Liver (tissue), 9 donors: ENCODE measurements around the gene ITPRIPL2. TPM values are rescaled to one million over a fixed set of nuclear protein-coding genes. Genes with fewer than 3 reads are reported as not detected.

Source experiments
- DNase-seq: peaks from one replicate; pipeline ENCODE4 v3.0.0-alpha.2; 2017; ENCODE audit warnings: low spot score
- H3K27ac ChIP-seq, 2 donors: one replicate each; pipeline ENCODE4 v1.7.0; 2013; ENCODE audit warnings: inconsistent platforms in 2 of 2, low read length in 2 of 2, control low read depth in 1 of 2, low read depth in 1 of 2, mild to moderate bottlenecking in 1 of 2
- H3K27me3 ChIP-seq, 4 donors: one replicate each; pipeline versions ENCODE4 v1.6.1 to v1.7.0; 2013; ENCODE audit warnings: low read length in 3 of 4, inconsistent platforms in 1 of 4, mild to moderate bottlenecking in 1 of 4, moderate library complexity in 1 of 4; ENCODE audit not compliant: control insufficient read depth in 4 of 4, insufficient read depth in 4 of 4
- H3K36me3 ChIP-seq, 4 donors: one replicate each; pipeline versions ENCODE4 v1.6.1 to v1.7.0; 2013; ENCODE audit warnings: low read length in 3 of 4, mild to moderate bottlenecking in 3 of 4, low read depth in 1 of 4, moderate library complexity in 1 of 4; ENCODE audit not compliant: control insufficient read depth in 4 of 4, insufficient read depth in 3 of 4
- H3K4me1 ChIP-seq, 4 donors: one replicate each; pipeline versions ENCODE4 v1.6.1 to v1.7.0; 2013; ENCODE audit warnings: low read length in 3 of 4, mild to moderate bottlenecking in 3 of 4, moderate library complexity in 1 of 4; ENCODE audit not compliant: control insufficient read depth in 4 of 4, insufficient read depth in 4 of 4
- H3K4me3 ChIP-seq, 3 donors: one replicate each; pipeline versions ENCODE4 v1.6.1 to v1.7.0; 2013; ENCODE audit warnings: low read length in 3 of 3, control low read depth in 1 of 3, low read depth in 1 of 3, mild to moderate bottlenecking in 1 of 3
- H3K9ac ChIP-seq, 2 donors: one replicate each; pipeline ENCODE4 v1.7.0; 2013; ENCODE audit warnings: low read length in 2 of 2, mild to moderate bottlenecking in 2 of 2, moderate library complexity in 2 of 2, control low read depth in 1 of 2, low read depth in 1 of 2
- H3K9me3 ChIP-seq, 4 donors: one replicate each; pipeline versions ENCODE4 v1.6.1 to v1.7.0; 2013; ENCODE audit warnings: low read length in 3 of 4; ENCODE audit not compliant: control insufficient read depth in 4 of 4
- FOXA2 ChIP-seq: IDR thresholded peaks from 2 replicates; pipeline ENCODE4 v1.6.1; 2016; ENCODE audit warnings: antibody characterized with exemption
- JUND ChIP-seq, 2 donors: IDR thresholded peaks; 2 replicates each; pipeline ENCODE4 v1.6.1; 2016; ENCODE audit warnings: antibody characterized with exemption in 2 of 2
- MAX ChIP-seq: IDR thresholded peaks from 2 replicates; pipeline ENCODE4 v1.6.1; 2016; ENCODE audit warnings: antibody characterized with exemption
- RXRA ChIP-seq, 2 donors: IDR thresholded peaks; 2 replicates each; pipeline ENCODE4 v1.6.1; 2017 to 2018; ENCODE audit warnings: antibody characterized with exemption in 2 of 2, mild to moderate bottlenecking in 1 of 2
- YY1 ChIP-seq: IDR thresholded peaks from 2 replicates; pipeline ENCODE4 v1.6.1; 2016; ENCODE audit warnings: antibody characterized with exemption, mild to moderate bottlenecking
- ZBTB33 ChIP-seq: IDR thresholded peaks from 2 replicates; pipeline ENCODE4 v1.6.1; 2016; ENCODE audit warnings: antibody characterized with exemption
- WGBS: extraction: QIAGEN DNeasy Blood & Tissue Kit; methylation state at CpG from one replicate; pipeline ENCODE4 v1.1.7; 2013; 5-methylcytosine and 5-hydroxymethylcytosine counted together
- polyA plus RNA-seq, 2 donors: library from polyadenylated mRNA; stranded (reverse) in 1 of 2; unstranded in 1 of 2; fragments of 200-250 nt in 1 of 2; fragments of >200 nt in 1 of 2; fragmentation: Nextera tagmentation in 1 of 2; extraction: Ambion mirVana in 1 of 2; gene quantifications; one replicate each; pipeline versions ENCODE4 v1.2.1 to v1.2.3, GENCODE V29; 2013 to 2015
- total RNA-seq, 2 donors: library from RNA; depleted of rRNA; stranded (reverse); fragments of >200 nt; gene quantifications; one replicate each; pipeline ENCODE4 v1.2.3, GENCODE V29; 2014
- TF ChIP-seq, protein P1 (sequence below): fragments of 150-350 bp; IDR thresholded peaks from 2 replicates; pipeline ENCODE4 v1.5.1; 2017; ENCODE audit warnings: improper control_type of control experiment, low read depth, low read length; ENCODE audit not compliant: missing input control
- TF ChIP-seq, protein P2 (sequence below): IDR thresholded peaks from 2 replicates; pipeline ENCODE4 v1.6.1; 2016; ENCODE audit warnings: antibody characterized with exemption, mild to moderate bottlenecking
- donor health status: healthy.
- donor health status: healthy.
- donor health status: healthy.
- donor health status: healthy.
- donor health status: healthy.

The ITPRIPL2 gene
- total and polyA plus RNA-seq, 4 donors, result 2.2 to 14.3 (median 5.5) TPM

DNA sequence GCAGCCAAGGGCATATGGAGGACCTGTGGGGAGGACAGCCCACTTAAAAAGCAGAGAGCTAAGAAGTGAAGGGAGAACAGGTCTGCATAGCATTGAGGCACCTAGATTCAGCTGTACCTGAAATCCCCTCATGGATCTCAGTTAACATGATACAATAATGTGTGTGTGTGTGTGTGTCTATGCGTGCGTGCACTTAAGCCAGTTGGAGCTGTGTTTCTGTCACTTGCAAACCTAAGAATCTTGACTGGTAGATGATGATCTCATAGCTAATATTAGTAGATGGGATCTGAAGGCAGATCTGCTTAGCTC, 1.7 kb upstream of the ITPRIPL2 start:
- TF ChIP-seq, protein P1, sequence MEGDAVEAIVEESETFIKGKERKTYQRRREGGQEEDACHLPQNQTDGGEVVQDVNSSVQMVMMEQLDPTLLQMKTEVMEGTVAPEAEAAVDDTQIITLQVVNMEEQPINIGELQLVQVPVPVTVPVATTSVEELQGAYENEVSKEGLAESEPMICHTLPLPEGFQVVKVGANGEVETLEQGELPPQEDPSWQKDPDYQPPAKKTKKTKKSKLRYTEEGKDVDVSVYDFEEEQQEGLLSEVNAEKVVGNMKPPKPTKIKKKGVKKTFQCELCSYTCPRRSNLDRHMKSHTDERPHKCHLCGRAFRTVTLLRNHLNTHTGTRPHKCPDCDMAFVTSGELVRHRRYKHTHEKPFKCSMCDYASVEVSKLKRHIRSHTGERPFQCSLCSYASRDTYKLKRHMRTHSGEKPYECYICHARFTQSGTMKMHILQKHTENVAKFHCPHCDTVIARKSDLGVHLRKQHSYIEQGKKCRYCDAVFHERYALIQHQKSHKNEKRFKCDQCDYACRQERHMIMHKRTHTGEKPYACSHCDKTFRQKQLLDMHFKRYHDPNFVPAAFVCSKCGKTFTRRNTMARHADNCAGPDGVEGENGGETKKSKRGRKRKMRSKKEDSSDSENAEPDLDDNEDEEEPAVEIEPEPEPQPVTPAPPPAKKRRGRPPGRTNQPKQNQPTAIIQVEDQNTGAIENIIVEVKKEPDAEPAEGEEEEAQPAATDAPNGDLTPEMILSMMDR, result no peak
- TF ChIP-seq JUND (IDR thresholded peaks at IDR 0.05) (no peak), RXRA (IDR thresholded peaks at IDR 0.05) (no peak), FOXA2 (no peak), ZBTB33 (no peak), YY1 (no peak)
- TF ChIP-seq, protein P2, sequence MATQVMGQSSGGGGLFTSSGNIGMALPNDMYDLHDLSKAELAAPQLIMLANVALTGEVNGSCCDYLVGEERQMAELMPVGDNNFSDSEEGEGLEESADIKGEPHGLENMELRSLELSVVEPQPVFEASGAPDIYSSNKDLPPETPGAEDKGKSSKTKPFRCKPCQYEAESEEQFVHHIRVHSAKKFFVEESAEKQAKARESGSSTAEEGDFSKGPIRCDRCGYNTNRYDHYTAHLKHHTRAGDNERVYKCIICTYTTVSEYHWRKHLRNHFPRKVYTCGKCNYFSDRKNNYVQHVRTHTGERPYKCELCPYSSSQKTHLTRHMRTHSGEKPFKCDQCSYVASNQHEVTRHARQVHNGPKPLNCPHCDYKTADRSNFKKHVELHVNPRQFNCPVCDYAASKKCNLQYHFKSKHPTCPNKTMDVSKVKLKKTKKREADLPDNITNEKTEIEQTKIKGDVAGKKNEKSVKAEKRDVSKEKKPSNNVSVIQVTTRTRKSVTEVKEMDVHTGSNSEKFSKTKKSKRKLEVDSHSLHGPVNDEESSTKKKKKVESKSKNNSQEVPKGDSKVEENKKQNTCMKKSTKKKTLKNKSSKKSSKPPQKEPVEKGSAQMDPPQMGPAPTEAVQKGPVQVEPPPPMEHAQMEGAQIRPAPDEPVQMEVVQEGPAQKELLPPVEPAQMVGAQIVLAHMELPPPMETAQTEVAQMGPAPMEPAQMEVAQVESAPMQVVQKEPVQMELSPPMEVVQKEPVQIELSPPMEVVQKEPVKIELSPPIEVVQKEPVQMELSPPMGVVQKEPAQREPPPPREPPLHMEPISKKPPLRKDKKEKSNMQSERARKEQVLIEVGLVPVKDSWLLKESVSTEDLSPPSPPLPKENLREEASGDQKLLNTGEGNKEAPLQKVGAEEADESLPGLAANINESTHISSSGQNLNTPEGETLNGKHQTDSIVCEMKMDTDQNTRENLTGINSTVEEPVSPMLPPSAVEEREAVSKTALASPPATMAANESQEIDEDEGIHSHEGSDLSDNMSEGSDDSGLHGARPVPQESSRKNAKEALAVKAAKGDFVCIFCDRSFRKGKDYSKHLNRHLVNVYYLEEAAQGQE, result no peak
- Histone ChIP-seq H3K4me3 (no peak overlapping the region), H3K27me3 (no peaks in the 10 kb centered on the region), H3K9ac (no peak overlapping the region), H3K27ac (no peak overlapping the region), H3K9me3 (no peaks in the 10 kb centered on the region), H3K4me1 (peaks cover 20 to 57% (median 40%) of the 10 kb centered on the region in 4 donors), H3K36me3 (peaks cover 0 to 2% (median 0%) of the 10 kb centered on the region in 4 donors)
- 97% methylated on average over 2 of the region's 2 CpGs for WGBS
- no peak for DNase-seq

- TF ChIP-seq YY1 (no peak), MAX (peak; percentile 39)
- peaks cover 0 to 2% (median 0%) of the 10 kb centered on the region in 4 donors for H3K36me3 ChIP-seq
- H3K4me1 ChIP-seq, result peaks cover 23 to 71% (median 50%) of the 10 kb centered on the region in 4 donors
- H3K4me3 ChIP-seq, result peak overlapping the region; percentile 64 to 90 (median 70)
- H3K27ac ChIP-seq, result peak overlapping the region; percentile 87 to 89
- peak; percentile 36 for DNase-seq
- 29% methylated on average over 80 of the region's 80 CpGs for WGBS
- no peaks in the 10 kb centered on the region for H3K27me3 ChIP-seq
- peak overlapping the region; percentile 34 to 81 for H3K9ac ChIP-seq
- no peaks in the 10 kb centered on the region for H3K9me3 ChIP-seq
These were observed 789 bp downstream of the ITPRIPL2 start for GRCh38 chr16:19114359-19115147.
